GM12878 (cell line): ENCODE measurements around the gene RAB30. TPM values are rescaled to one million over a fixed set of nuclear protein-coding genes. Genes with fewer than 3 reads are reported as not detected.

Experiments used
- ATAC-seq: fragments of 200-7000 bp; cut with Tn5 transposase; 3 replicates; pipeline ENCODE4 v1.9.1; 2020; ENCODE audit warnings: mild to moderate bottlenecking, moderate library complexity
- BruUV-seq: library from RNA; stranded (reverse); fragments of 400-500 nt; replicated peaks from 2 replicates; lab custom pipeline; 2021; lab: Mats Ljungman, UMichigan
- CTCF ChIA-PET: fragments of 300-600 bp; sonication (Branson Sonifier 250); formaldehyde crosslinking; extraction: SDS; loops from one replicate; lab custom pipeline; 2021; ENCODE audit warnings: inconsistent platforms; lab: Yijun Ruan, JAX
- POLR2A ChIA-PET: fragments of 350-600 bp; formaldehyde crosslinking; extraction: SDS; loops from one replicate; lab custom pipeline; 2021; ENCODE audit warnings: inconsistent platforms; lab: Charles Lee
- RAD21 ChIA-PET: fragments of 300-600 bp; sonication (Branson Sonifier 250); formaldehyde crosslinking; loops from one replicate; lab custom pipeline; 2023; ENCODE audit warnings: antibody characterized with exemption; ENCODE audit not compliant: unreplicated experiment; lab: Charles Lee
- SMC1A ChIA-PET: fragments of 300-600 bp; sonication (Branson Sonifier 250); formaldehyde crosslinking; loops from one replicate; lab custom pipeline; 2023; ENCODE audit not compliant: unreplicated experiment, uncharacterized antibody; lab: Charles Lee
- DNase-seq: peaks from one replicate; pipeline ENCODE4 v3.0.0-alpha.2; 2011; ENCODE audit warnings: low read depth, low spot score
- FAIRE-seq: peaks from 3 replicates; lab custom pipeline; 2011; peaks lifted over from hg19 to GRCh38; lab: Jason Lieb, UNC
- H2AFZ ChIP-seq: 2 replicates; pipeline ENCODE4 v1.6.0; 2011; ENCODE audit warnings: low read depth, low read length, control low read depth; ENCODE audit not compliant: control insufficient read depth
- H3K27ac ChIP-seq: 2 replicates; pipeline ENCODE4 v1.5.1; 2011; ENCODE audit warnings: control low read depth; ENCODE audit not compliant: control insufficient read depth, insufficient read depth
- H3K27me3 ChIP-seq, 2 experiments: replicated peaks in 1 of 2; 2 replicates each; pipeline versions ENCODE4 v1.6.0 to v1.6.1; 2011; ENCODE audit warnings: low read length in 1 of 2; ENCODE audit not compliant: control insufficient read depth in 2 of 2, insufficient read depth in 2 of 2
- H3K36me3 ChIP-seq, 2 experiments: 2 replicates each; pipeline ENCODE4 v1.5.1; 2011; ENCODE audit warnings: low read length in 1 of 2; ENCODE audit not compliant: control insufficient read depth in 2 of 2, insufficient read depth in 2 of 2
- H3K4me1 ChIP-seq: 2 replicates; pipeline ENCODE4 v1.6.1; 2011; ENCODE audit warnings: mild to moderate bottlenecking, low read length, moderate library complexity, mixed read lengths; ENCODE audit not compliant: control insufficient read depth, insufficient read depth
- H3K4me2 ChIP-seq: 2 replicates; pipeline ENCODE4 v1.6.0; 2011; ENCODE audit warnings: control low read depth; ENCODE audit not compliant: control insufficient read depth, insufficient read depth
- H3K4me3 ChIP-seq: fragments of 200-600 bp; sonication (generic); 2 replicates; pipeline ENCODE4 v1.5.1; 2016
- H3K79me2 ChIP-seq: 2 replicates; pipeline ENCODE4 v1.6.0; 2011; ENCODE audit warnings: low read length; ENCODE audit not compliant: control insufficient read depth, insufficient read depth
- H3K9ac ChIP-seq: 2 replicates; pipeline ENCODE4 v1.8.0; 2011; ENCODE audit warnings: low read length, control low read depth, mixed read lengths; ENCODE audit not compliant: control insufficient read depth, insufficient read depth
- H3K9me3 ChIP-seq: replicated peaks from 3 replicates; pipeline ENCODE4 v1.5.1; 2011; ENCODE audit warnings: mild to moderate bottlenecking, low read length; ENCODE audit not compliant: control insufficient read depth, insufficient read depth
- H4K20me1 ChIP-seq: 2 replicates; pipeline ENCODE4 v1.6.0; 2011; ENCODE audit not compliant: control insufficient read depth, insufficient read depth
- ATF2 ChIP-seq: IDR thresholded peaks from 2 replicates; pipeline ENCODE4 v1.6.1; 2012; ENCODE audit warnings: low read length, inconsistent platforms
- CHD1 ChIP-seq: IDR thresholded peaks from 2 replicates; pipeline ENCODE4 v1.6.1; 2012; ENCODE audit warnings: low read depth, low read length, improper control_type of control experiment
- EED ChIP-seq: sonication (generic); IDR thresholded peaks from 2 replicates; pipeline ENCODE4 v1.6.1; 2016; ENCODE audit warnings: antibody characterized with exemption, low read depth
- GABPA ChIP-seq: IDR thresholded peaks from 2 replicates; pipeline ENCODE4 v1.6.1; 2014; ENCODE audit warnings: antibody characterized with exemption, low read depth, mild to moderate bottlenecking, inconsistent platforms
- MEF2A ChIP-seq: IDR thresholded peaks from 2 replicates; pipeline ENCODE4 v1.6.1; 2011; ENCODE audit warnings: low read depth, mild to moderate bottlenecking, low read length, moderate library complexity; ENCODE audit not compliant: insufficient read depth
- MLLT1 ChIP-seq: fragments of 450-650 bp; IDR thresholded peaks from 2 replicates; pipeline ENCODE4 v1.6.1; 2016; ENCODE audit warnings: mild to moderate bottlenecking
- MTA2 ChIP-seq: fragments of 450-650 bp; IDR thresholded peaks from 2 replicates; pipeline ENCODE4 v1.6.1; 2016; ENCODE audit warnings: low read depth, mild to moderate bottlenecking, moderate library complexity
- POLR2AphosphoS2 ChIP-seq: IDR thresholded peaks from 2 replicates; pipeline ENCODE4 v1.6.1; 2011; ENCODE audit warnings: low read depth, mild to moderate bottlenecking, low read length, improper control_type of control experiment, moderate library complexity
- RB1 ChIP-seq: fragments of 450-650 bp; formaldehyde crosslinking; IDR thresholded peaks from 2 replicates; pipeline ENCODE4 v1.6.1; 2017; ENCODE audit warnings: mild to moderate bottlenecking, borderline replicate concordance
- SREBF1 ChIP-seq: IDR thresholded peaks from 2 replicates; pipeline ENCODE4 v1.6.1; 2012; ENCODE audit warnings: mild to moderate bottlenecking, low read length
- TARDBP ChIP-seq: IDR thresholded peaks from 2 replicates; pipeline ENCODE4 v1.6.1; 2016; ENCODE audit warnings: borderline replicate concordance
- TCF3 ChIP-seq: IDR thresholded peaks from 2 replicates; pipeline ENCODE4 v1.6.1; 2012; ENCODE audit warnings: low read depth, mild to moderate bottlenecking, low read length, borderline replicate concordance; ENCODE audit not compliant: insufficient read depth
- ZNF217 ChIP-seq: fragments of 450-650 bp; IDR thresholded peaks from 2 replicates; pipeline ENCODE4 v1.6.1; 2017; ENCODE audit warnings: antibody characterized with exemption, mild to moderate bottlenecking
- in situ Hi-C: fragments of 300-500 bp; cut with MboI; formaldehyde crosslinking; loops from 9 replicates; pipeline ENCODE4 v1.14.3; 2018; ENCODE audit warnings: mixed read lengths
- intact Hi-C: fragments of 100-400 bp; cut with micrococcal nuclease; formaldehyde crosslinking; loops from one replicate; pipeline ENCODE4 v1.14.2; 2022; ENCODE audit not compliant: unreplicated experiment
- polyA plus RNA-seq, 11 experiments: library from polyadenylated mRNA; depleted of rRNA in 4 of 11; unstranded in 6 of 11; stranded (reverse) in 5 of 11; fragments of >200 nt; fragmentation: Nextera tagmentation in 4 of 11; fragmentation: Illumina TruSeq in 1 of 11; extraction: Ambion mirVana in 4 of 11; extraction: Trizol in 1 of 11; gene quantifications; 1 replicate in 1 of 11; 2 replicates in 10 of 11; pipeline versions ENCODE4 v1.2.1 to v1.2.3, GENCODE V29; 2011 to 2016; ENCODE audit warnings: inconsistent platforms in 2 of 11, missing spikeins in 2 of 11, low read depth in 1 of 11
- total RNA-seq, 4 experiments: library from RNA; depleted of rRNA in 3 of 4; stranded (reverse); fragments of >200 nt in 3 of 4; fragmentation: Illumina TruSeq in 1 of 4; extraction: Trizol in 1 of 4; gene quantifications; 2 replicates each; pipeline versions ENCODE4 v1.2.1 to v1.2.3, GENCODE V29; 2013 to 2021

The RAB30 gene
- total and polyA plus RNA-seq, 10 of the 15 experiments (the other 5 are each of a cell fraction or from before 2014, with no cell fraction given), result 9.8 to 26.7 (median 19.2) TPM

GRCh38 chr11:82975882-82976281, 95.8 kb downstream of the RAB30 start:
- FAIRE-seq (no peak), ATAC-seq (no peak), DNase-seq (no peak)
- in situ Hi-C loops (no loop called here), intact Hi-C loops (no loop called here)
- ChIA-PET CTCF (interaction anchor here (1.0 kb wide), 1 partner anchor 19 kb away, joined by 3 read pairs; no protein-coding TSS in a partner anchor), POLR2A (interaction anchor here (0.9 to 1.3 kb wide), 3 partner anchors 10 to 32 kb away, joined by 3 to 4 read pairs (median 4); no protein-coding TSS in a partner anchor), SMC1A (interaction anchor here (0.6 to 5.0 kb wide), 14 partner anchors 11 to 116 kb away, joined by 3 to 34 read pairs (median 4); no protein-coding TSS in a partner anchor), RAD21 (interaction anchor here (0.8 to 2.0 kb wide), 3 partner anchors 15 to 31 kb away, joined by 3 to 8 read pairs (median 4); no protein-coding TSS in a partner anchor)
- H3K4me2 ChIP-seq, result no peak overlapping the region
- H3K27me3 ChIP-seq, result no peaks in the 10 kb centered on the region
- TSS peak; percentile 57 for BruUV-seq
- no peak overlapping the region for H3K9ac ChIP-seq
- H3K4me1 ChIP-seq, result peaks cover 34% of the 10 kb centered on the region
- no peaks in the 10 kb centered on the region for H3K36me3 ChIP-seq
- no peaks in the 10 kb centered on the region; the same call in 1 of the 3 replicates for H3K9me3 ChIP-seq
- H2AFZ ChIP-seq, result no peak overlapping the region
- H3K79me2 ChIP-seq, result no peaks in the 10 kb centered on the region
- H4K20me1 ChIP-seq, result no peaks in the 10 kb centered on the region
- H3K27ac ChIP-seq, result no peak overlapping the region
- no peak for TF ChIP-seq MTA2
- TF ChIP-seq POLR2AphosphoS2, result no peak
- no peak for TF ChIP-seq MEF2A
- no peak for TF ChIP-seq SREBF1
- no peak for TF ChIP-seq RB1
- no peak for TF ChIP-seq CHD1
- TF ChIP-seq ZNF217, result no peak
- no peak for TF ChIP-seq ATF2
- TF ChIP-seq GABPA, result no peak
- no peak for TF ChIP-seq TARDBP
- TF ChIP-seq EED, result no peak
- no peak for TF ChIP-seq TCF3
- no peak for TF ChIP-seq MLLT1
- TF ChIP-seq, all 136 proteins: peak for 0
- H3K4me3 ChIP-seq, result no peak overlapping the region
